B cell (primary cell): ENCODE results near the gene RTN4RL2.

Source experiments
- CTCF ChIP-seq: fragments of 200-600 bp; IDR thresholded peaks from one replicate; pipeline ENCODE4 v1.8.0; 2022; ENCODE audit warnings: antibody characterized with exemption, mild to moderate bottlenecking
- EZH2 ChIP-seq: IDR thresholded peaks from 2 replicates; pipeline ENCODE4 v1.6.1; 2012; ENCODE audit warnings: borderline replicate concordance, low read depth, mild to moderate bottlenecking, moderate library complexity, low read length; ENCODE audit not compliant: insufficient read depth, poor library complexity, severe bottlenecking

GRCh38 chr11:57418131-57418530 is 42.2 kb upstream of the RTN4RL2 start:
- no peak for TF ChIP-seq CTCF
- no peak for TF ChIP-seq EZH2
